ENCODE data around the gene CLMP. TPM values are rescaled to one million over a fixed set of nuclear protein-coding genes. Genes with fewer than 3 reads are reported as not detected.

Gene CLMP
- total and polyA plus RNA-seq, 2 experiments from 2014 or later, result 2.1 to 8.4 TPM

GRCh38 chr11:123086305-123086704, 108.7 kb downstream of the CLMP start:
- peaks cover 14% of the 10 kb centered on the region for H3K4me1 ChIP-seq (ENCODE audit: low read depth)
- no peaks in the 10 kb centered on the region for H3K36me3 ChIP-seq
- no peaks in the 10 kb centered on the region for H3K9me3 ChIP-seq (ENCODE audit: low read depth)
- no peaks in the 10 kb centered on the region for H3K27me3 ChIP-seq
- no peak for TF ChIP-seq CTCF (IDR thresholded peaks at IDR 0.05; ENCODE audit: low read depth, low read length)
- peak in 1 of 2 donors; percentile 42 for DNase-seq (ENCODE audit: low read depth in 1 of 2, low spot score in 1 of 2)
- H3K27ac ChIP-seq, result peak overlapping the region; percentile 42
- H3K4me3 ChIP-seq, result no peak overlapping the region

DNA sequence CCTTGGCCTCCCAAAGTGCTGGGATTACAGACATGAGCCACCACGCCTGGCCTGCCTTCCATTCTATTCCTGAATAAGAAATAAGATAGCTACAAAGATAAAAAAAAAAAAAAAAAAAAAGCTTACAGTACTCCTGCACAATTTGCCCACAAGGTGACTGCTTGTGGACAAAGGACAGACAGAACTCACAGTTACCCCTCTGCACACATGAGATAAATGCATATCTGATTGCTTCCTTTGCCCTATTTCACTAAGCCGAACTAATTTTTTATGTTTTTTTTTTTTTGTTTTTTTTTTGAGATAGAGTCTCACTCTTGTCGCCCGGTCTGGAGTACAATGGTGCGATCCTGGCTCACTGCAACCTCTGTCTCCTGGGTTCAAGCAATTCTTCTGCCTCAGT, 109.6 kb downstream of the CLMP start:
- Histone ChIP-seq H3K9me3 (ENCODE audit: low read depth) (no peaks in the 10 kb centered on the region), H3K27me3 (no peaks in the 10 kb centered on the region), H3K4me1 (ENCODE audit: low read depth) (peaks cover 9% of the 10 kb centered on the region), H3K27ac (no peak overlapping the region), H3K36me3 (no peaks in the 10 kb centered on the region), H3K4me3 (no peak overlapping the region)
- DNase-seq (ENCODE audit: low read depth in 1 of 2, low spot score in 1 of 2), result no peak
- TF ChIP-seq CTCF (IDR thresholded peaks at IDR 0.05; ENCODE audit: low read depth, low read length), result no peak

GRCh38 chr11:123084454-123084853, 110.6 kb downstream of the CLMP start:
- no peak overlapping the region for H3K4me3 ChIP-seq
- TF ChIP-seq CTCF (IDR thresholded peaks at IDR 0.05; ENCODE audit: low read depth, low read length), result no peak
- no peaks in the 10 kb centered on the region for H3K27me3 ChIP-seq
- no peak overlapping the region for H3K27ac ChIP-seq
- H3K9me3 ChIP-seq (ENCODE audit: low read depth), result no peaks in the 10 kb centered on the region
- peaks cover 9% of the 10 kb centered on the region for H3K4me1 ChIP-seq (ENCODE audit: low read depth)
- H3K36me3 ChIP-seq, result no peaks in the 10 kb centered on the region
- DNase-seq (ENCODE audit: low read depth in 1 of 2, low spot score in 1 of 2), result no peak

- no peaks in the 10 kb centered on the region for H3K9me3 ChIP-seq (ENCODE audit: low read depth)
- peaks cover 9% of the 10 kb centered on the region for H3K4me1 ChIP-seq (ENCODE audit: low read depth)
- H3K4me3 ChIP-seq, result no peak overlapping the region
- no peaks in the 10 kb centered on the region for H3K36me3 ChIP-seq
- H3K27ac ChIP-seq, result no peak overlapping the region
- no peaks in the 10 kb centered on the region for H3K27me3 ChIP-seq
- DNase-seq (ENCODE audit: low read depth in 1 of 2, low spot score in 1 of 2), result peak; percentile 23 to 98
- no peak for TF ChIP-seq CTCF (IDR thresholded peaks at IDR 0.05; ENCODE audit: low read depth, low read length)
Observed at GRCh38 chr11:123083623-123084029, 111.4 kb downstream of the CLMP start.

DNA sequence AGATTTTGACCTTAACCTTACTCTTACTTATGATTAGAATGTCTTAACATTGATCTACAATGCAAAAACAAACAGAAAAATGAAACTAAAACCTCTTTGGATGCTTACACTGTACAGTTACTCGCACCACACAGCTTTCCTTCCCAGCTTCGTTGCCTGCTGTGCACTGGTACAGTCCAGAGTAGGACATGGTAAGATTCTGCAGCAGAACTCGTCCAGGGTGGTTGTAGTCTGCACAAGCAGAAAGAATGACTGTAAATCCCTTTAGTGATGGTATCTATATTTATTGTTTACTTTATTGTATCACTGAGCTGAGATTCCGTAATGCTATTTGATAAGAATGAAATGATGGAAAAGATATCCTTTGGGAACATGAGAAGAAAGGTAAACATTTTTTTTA, 112.1 kb downstream of the CLMP start:
- Histone ChIP-seq H3K4me3 (no peak overlapping the region), H3K27me3 (no peaks in the 10 kb centered on the region), H3K27ac (no peak overlapping the region), H3K36me3 (no peaks in the 10 kb centered on the region), H3K9me3 (ENCODE audit: low read depth) (no peaks in the 10 kb centered on the region), H3K4me1 (ENCODE audit: low read depth) (peaks cover 9% of the 10 kb centered on the region)
- TF ChIP-seq CTCF (IDR thresholded peaks at IDR 0.05; ENCODE audit: low read depth, low read length), result no peak
- DNase-seq (ENCODE audit: low read depth in 1 of 2, low spot score in 1 of 2), result no peak

- Histone ChIP-seq H3K4me1 (ENCODE audit: low read depth) (no peaks in the 10 kb centered on the region), H3K27me3 (no peaks in the 10 kb centered on the region), H3K36me3 (no peaks in the 10 kb centered on the region), H3K4me3 (no peak overlapping the region), H3K9me3 (ENCODE audit: low read depth) (no peaks in the 10 kb centered on the region), H3K27ac (no peak overlapping the region)
- DNase-seq (ENCODE audit: low read depth in 1 of 2, low spot score in 1 of 2), result no peak
- no peak for TF ChIP-seq CTCF (IDR thresholded peaks at IDR 0.05; ENCODE audit: low read depth, low read length)
Observed at GRCh38 chr11:123080015-123080414, 115.0 kb downstream of the CLMP start.

All from cardiac muscle cell (in vitro differentiated cells and primary cell).